Iris pigment epithelial cell (primary cell): Measurements from ENCODE around the gene TTC28.
"Not testable (repeated sequence)": the region's sequence is repeated elsewhere in the genome, so short reads cannot be mapped to it uniquely, and the experiment has no call there.

ENCODE experiments used
- DNase-seq: peaks from one replicate; pipeline ENCODE4 v3.0.0-alpha.2; 2011; ENCODE audit warnings: low read depth

TTC28 gene

DNA sequence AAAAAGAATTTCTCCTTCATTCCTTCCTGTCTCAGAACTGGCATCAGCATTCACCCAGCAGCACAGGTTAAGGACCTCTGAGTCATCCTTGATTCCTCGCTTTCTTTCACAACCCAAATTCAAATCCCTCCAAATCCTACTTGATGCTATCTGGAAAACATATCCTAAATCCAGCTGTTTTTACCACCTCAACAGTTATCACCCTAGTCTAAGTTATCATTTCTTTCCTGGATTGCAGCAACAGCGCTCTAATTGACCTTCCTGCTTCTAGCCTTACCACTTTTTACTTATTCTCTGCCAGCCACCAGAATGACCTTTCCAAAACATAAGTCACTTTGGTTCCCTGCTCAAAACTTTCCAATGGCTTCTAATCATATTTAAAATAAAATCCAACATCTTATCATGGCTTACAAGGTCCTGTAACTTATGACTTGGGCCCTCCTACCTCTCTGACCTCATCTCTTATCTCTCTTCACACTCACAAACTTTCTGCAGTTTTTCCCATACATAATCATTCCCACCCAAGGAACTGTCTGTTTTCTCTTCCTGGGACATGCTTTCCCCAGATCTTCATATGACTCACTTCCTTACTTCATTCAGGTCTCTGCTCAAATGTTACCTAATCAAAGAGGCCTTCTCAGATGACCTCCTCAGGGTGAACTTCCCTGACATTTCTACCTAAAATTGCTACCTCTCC lies 119.4 kb downstream of the TTC28 start:
- peak; percentile 84 for DNase-seq

GRCh38 chr22:28557184-28557583 lies 122.5 kb downstream of the TTC28 start:
- no peak for DNase-seq

GRCh38 chr22:28553108-28553866 lies 126.4 kb downstream of the TTC28 start:
- DNase-seq = not testable (repeated sequence)

DNA sequence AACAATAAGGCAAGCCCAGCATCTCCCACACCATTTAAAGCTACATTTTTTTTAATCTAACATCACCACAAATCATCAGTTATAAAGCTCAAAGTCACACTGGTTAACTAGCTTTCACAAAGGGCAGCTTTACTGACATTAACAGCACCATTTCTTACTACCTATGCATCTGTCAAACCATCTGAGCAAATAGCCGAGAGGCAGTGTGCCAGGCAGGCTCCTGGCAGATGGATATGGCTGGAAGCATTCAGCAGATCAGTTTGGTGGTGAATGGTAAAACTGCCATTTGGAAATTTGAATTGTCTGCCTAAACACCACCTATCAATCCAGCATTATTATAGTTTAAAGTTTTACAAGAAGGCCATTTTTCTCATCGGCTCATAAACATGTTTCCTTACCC lies 131.2 kb downstream of the TTC28 start:
- DNase-seq = no peak

- peak; percentile 86 for DNase-seq
Measured at GRCh38 chr22:28547132-28547842, 132.4 kb downstream of the TTC28 start.

GRCh38 chr22:28544431-28544868 lies 135.2 kb downstream of the TTC28 start:
- peak; percentile 25 for DNase-seq

DNA sequence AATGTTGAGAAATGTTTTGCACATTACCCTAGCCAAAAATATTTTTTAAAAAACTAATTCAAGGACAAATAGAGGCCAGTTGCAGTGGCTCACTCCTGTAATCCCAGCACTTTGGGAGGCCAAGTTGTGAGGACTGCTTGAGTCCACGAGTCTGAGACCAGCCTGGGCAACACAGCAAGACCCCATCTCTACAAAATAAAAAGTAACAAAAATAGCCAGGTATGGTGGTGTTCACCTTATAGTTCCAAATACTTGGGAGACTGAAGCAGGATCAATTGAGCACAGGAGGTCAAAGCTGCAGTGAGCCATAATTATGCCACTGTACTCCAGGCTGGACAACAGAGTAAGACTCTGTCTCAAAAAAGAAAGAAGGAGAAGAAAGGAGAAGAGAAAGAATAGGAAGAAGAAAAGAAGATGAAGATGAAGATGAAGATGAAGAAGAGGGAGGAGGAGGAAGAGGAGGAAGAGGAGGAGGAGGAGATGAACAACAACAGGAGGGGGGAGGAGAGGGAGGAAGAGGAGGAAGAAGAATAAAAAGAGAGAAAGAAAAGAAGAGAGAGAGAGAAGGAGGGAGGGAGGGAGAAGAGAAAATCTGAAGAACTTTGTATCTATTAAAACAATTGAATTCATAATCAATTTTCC lies 136.5 kb downstream of the TTC28 start:
- no peak for DNase-seq

GRCh38 chr22:28541137-28541536 lies 138.5 kb downstream of the TTC28 start:
- no peak for DNase-seq

- DNase-seq = no peak
Measured at GRCh38 chr22:28538922-28539321, 140.7 kb downstream of the TTC28 start.

DNA sequence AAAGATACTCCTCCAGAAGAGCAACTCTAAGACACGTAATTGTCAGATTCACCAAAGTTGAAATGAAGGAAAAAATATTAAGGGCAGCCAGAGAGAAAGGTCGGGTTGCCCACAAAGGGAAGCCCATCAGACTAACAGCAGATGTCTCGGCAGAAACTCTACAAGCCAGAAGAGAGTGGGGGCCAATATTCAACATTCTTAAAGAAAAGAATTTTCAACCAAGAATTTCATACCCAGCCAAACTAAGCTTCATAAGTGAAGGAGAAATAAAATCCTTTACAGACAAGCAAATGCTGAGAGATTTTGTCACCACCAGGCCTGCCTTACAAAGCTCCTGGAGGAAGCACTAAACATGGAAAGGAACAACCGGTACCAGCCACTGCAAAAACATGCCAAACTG lies 149.1 kb downstream of the TTC28 start:
- not testable (repeated sequence) for DNase-seq

DNA sequence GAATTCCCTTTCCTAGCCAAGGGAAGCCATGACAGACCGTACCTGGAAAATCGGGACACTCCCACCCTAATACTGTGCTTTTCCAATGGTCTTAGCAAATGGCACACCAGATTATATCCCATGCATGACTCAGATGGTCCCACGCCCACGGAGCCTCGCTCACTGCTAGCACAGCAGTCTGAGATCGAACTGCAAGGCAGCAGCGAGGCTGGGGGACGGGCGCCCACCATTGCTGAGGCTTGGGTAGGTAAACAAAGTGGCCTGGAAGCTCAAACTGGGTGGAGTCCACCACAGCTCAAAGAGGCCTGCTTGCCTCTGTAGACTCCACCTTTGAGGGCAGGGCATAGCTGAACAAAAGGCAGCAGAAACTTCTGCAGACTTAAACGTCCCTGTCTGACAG lies 150.5 kb downstream of the TTC28 start:
- not testable (repeated sequence) for DNase-seq

DNA sequence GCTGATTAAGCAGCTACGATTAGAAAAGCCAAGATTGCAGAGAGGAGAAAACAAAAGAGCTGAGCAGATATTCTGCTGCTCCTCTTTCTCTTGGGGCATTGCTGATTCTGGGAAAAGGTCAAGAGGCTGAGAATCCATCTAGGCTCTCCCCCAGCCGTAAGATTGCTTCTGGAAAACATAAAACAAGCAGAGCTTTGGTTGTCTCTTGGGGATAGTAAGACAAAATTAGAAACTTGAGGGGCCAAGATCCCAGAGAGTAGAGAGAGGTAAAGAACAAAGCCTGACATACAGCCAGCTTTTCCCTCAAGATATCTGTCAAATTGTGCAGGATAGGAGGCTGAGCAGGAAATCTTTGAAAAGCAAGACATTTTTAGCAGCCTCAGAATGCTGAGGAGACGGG lies 158.2 kb downstream of the TTC28 start:
- no peak for DNase-seq

GRCh38 chr22:28514321-28514821 lies 165.3 kb downstream of the TTC28 start:
- peak; percentile 11 for DNase-seq

DNA sequence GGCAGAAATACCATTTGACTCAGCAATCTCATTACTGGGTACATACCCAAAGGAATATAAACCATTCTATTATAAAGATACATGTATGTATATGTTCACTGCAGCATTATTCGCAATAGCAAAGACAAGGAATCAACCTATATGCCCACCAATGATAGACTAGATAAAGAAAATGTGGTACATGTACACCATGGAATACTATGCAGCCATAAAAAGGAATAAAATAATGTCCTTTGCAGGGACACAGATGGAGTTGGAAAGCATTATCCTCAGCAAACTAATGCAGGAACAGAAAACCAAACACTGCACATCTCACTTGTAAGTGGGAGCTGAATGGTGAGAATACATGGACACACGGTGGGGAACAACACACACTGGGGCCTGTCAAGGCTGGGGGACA lies 167.3 kb downstream of the TTC28 start:
- not testable (repeated sequence) for DNase-seq

- DNase-seq = no peak
Measured at GRCh38 chr22:28507896-28508295, 171.7 kb downstream of the TTC28 start.

DNA sequence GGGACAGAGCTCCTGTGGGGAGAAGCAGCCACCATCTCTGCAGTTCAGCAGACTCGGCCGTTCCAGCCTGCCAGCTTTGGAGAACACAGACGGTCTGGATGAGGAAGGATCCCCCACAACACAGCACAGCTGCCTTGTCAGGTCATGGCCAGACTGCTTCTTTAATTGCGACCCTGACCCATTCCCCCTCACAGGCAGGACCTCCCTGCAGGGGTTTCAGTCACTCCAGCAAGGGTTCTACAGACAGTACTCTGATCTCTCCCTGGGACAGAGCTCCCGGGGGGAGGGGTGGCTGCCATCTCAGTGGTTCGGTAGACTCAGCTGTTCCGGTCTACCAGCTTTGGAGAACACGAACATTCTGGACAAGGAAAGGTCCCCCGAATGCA lies 173.5 kb downstream of the TTC28 start:
- DNase-seq = no peak

GRCh38 chr22:28505416-28506149 lies 174.1 kb downstream of the TTC28 start:
- no peak for DNase-seq

DNA sequence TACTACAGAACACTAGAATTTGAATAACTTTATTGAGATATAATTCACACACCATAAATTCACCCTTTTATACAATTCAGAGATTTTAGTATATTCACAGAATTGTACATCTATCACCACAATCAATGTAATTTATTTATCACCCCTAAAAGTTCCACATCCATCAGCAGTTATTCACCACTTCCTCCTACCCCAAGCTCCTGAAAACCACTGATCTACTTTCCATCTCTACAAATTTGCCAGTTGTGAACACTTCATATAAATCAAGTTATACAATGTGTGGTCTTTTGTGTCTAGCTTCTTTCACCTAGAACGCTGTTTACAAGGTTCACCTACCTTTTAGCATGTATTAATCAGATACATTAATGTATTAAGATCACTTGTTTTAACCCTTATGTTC lies 179.6 kb downstream of the TTC28 start:
- DNase-seq = no peak

DNA sequence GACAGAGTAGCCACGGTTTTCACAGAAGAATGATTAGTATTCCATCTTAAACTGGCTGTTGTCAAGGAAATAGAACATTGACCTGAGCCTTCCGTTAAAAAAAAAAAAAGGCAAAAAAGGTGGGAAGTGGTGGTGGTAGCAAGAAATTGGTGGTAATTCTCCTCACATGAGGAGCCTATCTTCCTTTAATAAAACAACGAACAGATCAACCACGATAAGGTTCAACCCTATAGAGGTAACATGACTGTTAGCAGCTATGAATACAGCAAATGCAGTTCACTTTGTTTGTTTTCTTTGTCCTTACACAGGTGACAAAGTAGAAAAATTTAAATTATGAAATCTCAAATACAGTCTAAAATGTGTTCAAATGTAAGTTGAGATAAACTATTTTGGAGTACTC lies 181.6 kb downstream of the TTC28 start:
- no peak for DNase-seq

- peak; percentile 45 for DNase-seq
Measured at GRCh38 chr22:28497188-28497587, 182.5 kb downstream of the TTC28 start.

GRCh38 chr22:28491289-28491688 lies 188.4 kb downstream of the TTC28 start:
- not testable (repeated sequence) for DNase-seq

DNA sequence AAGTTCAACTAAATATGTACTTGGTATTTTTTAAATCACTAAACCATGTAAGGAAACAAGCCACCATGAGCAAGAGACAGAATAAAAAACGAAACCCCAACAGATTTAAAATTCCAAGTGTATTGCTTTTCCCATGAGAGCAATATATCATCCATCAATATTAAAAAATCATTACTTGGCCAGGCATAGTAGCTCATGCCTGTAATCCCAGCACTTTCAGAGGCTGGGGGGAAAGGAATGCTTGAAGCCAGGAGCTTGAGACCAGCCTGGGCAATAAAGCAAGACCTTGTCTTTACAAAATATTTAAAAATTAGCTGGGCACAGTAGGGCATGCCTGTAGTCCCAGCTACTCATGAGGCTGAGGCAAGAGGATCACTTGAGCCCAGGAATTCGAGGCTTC lies 190.8 kb downstream of the TTC28 start:
- no peak for DNase-seq
